Measurements from ENCODE around the gene DDX41.

DNA sequence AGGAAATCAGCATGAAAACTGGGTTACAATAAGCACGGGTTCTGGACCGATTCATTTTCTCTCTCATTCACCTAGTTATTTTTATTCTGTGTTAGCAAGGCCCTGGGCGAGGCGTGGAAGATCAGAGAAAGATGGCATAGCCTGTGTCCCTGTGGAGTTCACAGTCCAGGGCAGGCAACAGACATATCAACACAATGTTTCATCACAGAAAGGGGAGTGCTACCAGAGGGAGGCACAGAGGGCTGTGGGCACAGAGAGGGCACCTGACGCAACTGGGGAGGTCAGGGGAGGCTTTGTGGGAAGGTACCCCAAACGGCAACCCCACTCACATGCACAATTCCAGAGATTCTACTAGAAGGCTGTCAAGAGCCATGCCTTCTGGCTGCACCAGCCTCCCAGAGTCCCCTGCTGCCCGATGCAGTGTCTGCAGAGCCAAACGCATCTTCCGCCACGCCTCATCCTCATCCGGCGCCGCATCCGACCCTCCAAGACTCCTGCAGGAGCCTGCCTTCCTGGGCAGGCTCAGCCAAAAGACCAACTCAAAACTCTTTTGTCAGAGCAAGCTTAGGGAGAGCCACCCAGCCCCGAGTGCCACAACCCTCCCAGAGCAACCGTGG is 36.2 kb upstream of the DDX41 start:
- TF ChIP-seq PTBP1 (IDR thresholded peaks at IDR 0.05; ENCODE audit: low read depth, low read length, poor library complexity, severe bottlenecking) (no peak), POLR2AphosphoS5 (IDR thresholded peaks at IDR 0.05; ENCODE audit: low read depth, low read length) (no peak), KDM5A (IDR thresholded peaks at IDR 0.05; ENCODE audit: borderline replicate concordance, low read length) (no peak), ZNF703 (CRISPR knock-in tag; IDR thresholded peaks at IDR 0.05; ENCODE audit: borderline replicate concordance) (no peak), ZBTB33 (CRISPR knock-in tag; IDR thresholded peaks at IDR 0.05) (no peak), ZNF704 (CRISPR knock-in tag; IDR thresholded peaks at IDR 0.05; ENCODE audit: borderline replicate concordance) (no peak), REST (IDR thresholded peaks at IDR 0.05; ENCODE audit: borderline replicate concordance in 1 of 2, low read depth in 1 of 2, low read length in 2 of 2) (no peak), ZNF639 (CRISPR knock-in tag; conservative IDR thresholded peaks at IDR 0.05) (no peak), PBX3 (CRISPR knock-in tag; IDR thresholded peaks at IDR 0.05; ENCODE audit: borderline replicate concordance) (no peak), USF2 (IDR thresholded peaks at IDR 0.05; ENCODE audit: low read depth, low read length) (no peak), USF2 (CRISPR knock-in tag; IDR thresholded peaks at IDR 0.05; ENCODE audit: borderline replicate concordance) (no peak), BRCA1 (CRISPR knock-in tag; IDR thresholded peaks at IDR 0.05) (no peak), HNF4G (IDR thresholded peaks at IDR 0.05; ENCODE audit: borderline replicate concordance, low read depth, low read length) (no peak), HNF4G (CRISPR knock-in tag; IDR thresholded peaks at IDR 0.05; ENCODE audit: borderline replicate concordance, low read depth) (no peak), ZSCAN20 (CRISPR knock-in tag; IDR thresholded peaks at IDR 0.05; ENCODE audit: borderline replicate concordance) (no peak)
- TF ChIP-seq, protein P1, sequence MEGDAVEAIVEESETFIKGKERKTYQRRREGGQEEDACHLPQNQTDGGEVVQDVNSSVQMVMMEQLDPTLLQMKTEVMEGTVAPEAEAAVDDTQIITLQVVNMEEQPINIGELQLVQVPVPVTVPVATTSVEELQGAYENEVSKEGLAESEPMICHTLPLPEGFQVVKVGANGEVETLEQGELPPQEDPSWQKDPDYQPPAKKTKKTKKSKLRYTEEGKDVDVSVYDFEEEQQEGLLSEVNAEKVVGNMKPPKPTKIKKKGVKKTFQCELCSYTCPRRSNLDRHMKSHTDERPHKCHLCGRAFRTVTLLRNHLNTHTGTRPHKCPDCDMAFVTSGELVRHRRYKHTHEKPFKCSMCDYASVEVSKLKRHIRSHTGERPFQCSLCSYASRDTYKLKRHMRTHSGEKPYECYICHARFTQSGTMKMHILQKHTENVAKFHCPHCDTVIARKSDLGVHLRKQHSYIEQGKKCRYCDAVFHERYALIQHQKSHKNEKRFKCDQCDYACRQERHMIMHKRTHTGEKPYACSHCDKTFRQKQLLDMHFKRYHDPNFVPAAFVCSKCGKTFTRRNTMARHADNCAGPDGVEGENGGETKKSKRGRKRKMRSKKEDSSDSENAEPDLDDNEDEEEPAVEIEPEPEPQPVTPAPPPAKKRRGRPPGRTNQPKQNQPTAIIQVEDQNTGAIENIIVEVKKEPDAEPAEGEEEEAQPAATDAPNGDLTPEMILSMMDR (CRISPR knock-in tag; IDR thresholded peaks at IDR 0.05): no peak

All from HepG2 (cell line).